K562 (cell line): ENCODE measurements around the gene DPYSL4. TPM values are rescaled to one million over a fixed set of nuclear protein-coding genes. Genes with fewer than 3 reads are reported as not detected.

Experiments
- ATAC-seq: fragments of 200-7000 bp; cut with Tn5 transposase; 3 replicates; pipeline ENCODE4 v1.9.1; 2020; ENCODE audit warnings: moderate library complexity
- BruUV-seq: library from RNA; stranded (reverse); fragments of 400-500 nt; replicated peaks from 2 replicates; lab custom pipeline; 2021; lab: Mats Ljungman, UMichigan
- CTCF ChIA-PET: fragments of 300-600 bp; formaldehyde crosslinking; extraction: SDS; loops from one replicate; lab custom pipeline; 2021; ENCODE audit warnings: low intra/inter-chr PET ratio; lab: Yijun Ruan, JAX
- POLR2A ChIA-PET: fragments of 300-600, 350-650 bp; sonication (Branson Sonifier 250); formaldehyde crosslinking; extraction: SDS; loops from one replicate; lab custom pipeline; 2021; ENCODE audit warnings: antibody characterized with exemption, inconsistent platforms; lab: Yijun Ruan, JAX
- DNase-seq, 4 experiments: peaks; one replicate each; pipeline versions ENCODE4 v3.0.0 to v3.0.0-alpha.2; 2011 to 2018; ENCODE audit warnings: low spot score in 3 of 4, mixed read lengths in 3 of 4; ENCODE audit errors: extremely low read depth in 1 of 4
- FAIRE-seq: peaks from 2 replicates; lab custom pipeline; 2011; peaks lifted over from hg19 to GRCh38; lab: Jason Lieb, UNC
- H2AFZ ChIP-seq: 2 replicates; pipeline ENCODE4 v1.6.0; 2011; ENCODE audit warnings: low read depth, low read length, control low read depth, inconsistent platforms
- H3K27ac ChIP-seq: fragments of 200-600 bp; 3 replicates; pipeline ENCODE4 v1.8.0; 2011; ENCODE audit warnings: low read depth, mild to moderate bottlenecking, control low read depth, inconsistent platforms, low read length, moderate library complexity, mixed read lengths; ENCODE audit errors: extremely low read depth
- H3K27me3 ChIP-seq, 2 experiments: fragments of 300-600 bp in 1 of 2; 2 replicates in 1 of 2; 3 replicates in 1 of 2; pipeline versions ENCODE4 v1.6.0 to v1.8.0; 2011; ENCODE audit warnings: inconsistent platforms in 2 of 2, low read length in 2 of 2, mild to moderate bottlenecking in 1 of 2, mixed read lengths in 1 of 2, moderate library complexity in 1 of 2; ENCODE audit not compliant: control insufficient read depth in 2 of 2, insufficient read depth in 2 of 2
- H3K36me3 ChIP-seq: fragments of 300-600 bp; 3 replicates; pipeline ENCODE4 v1.8.0; 2011; ENCODE audit warnings: mild to moderate bottlenecking, low read length, inconsistent platforms; ENCODE audit not compliant: control insufficient read depth, insufficient read depth
- H3K4me1 ChIP-seq, 2 experiments: fragments of 200-600 bp in 1 of 2; replicated peaks in 1 of 2; 2 replicates in 1 of 2; 3 replicates in 1 of 2; pipeline versions ENCODE4 v1.5.1 to v1.8.0; 2011; ENCODE audit warnings: inconsistent platforms in 2 of 2, low read length in 2 of 2, mild to moderate bottlenecking in 1 of 2, mixed read lengths in 1 of 2, moderate library complexity in 1 of 2; ENCODE audit not compliant: control insufficient read depth in 2 of 2, insufficient read depth in 2 of 2
- H3K4me2 ChIP-seq: 2 replicates; pipeline ENCODE4 v1.6.1; 2011; ENCODE audit warnings: low read length, control low read depth, inconsistent platforms, mixed read lengths; ENCODE audit not compliant: insufficient read depth
- H3K4me3 ChIP-seq: fragments of 200-600 bp; sonication (generic), shearing (Covaris generic); 2 replicates; pipeline ENCODE4 v1.5.1; 2016; ENCODE audit warnings: control low read depth, inconsistent platforms
- H3K79me2 ChIP-seq: fragments of 200-600 bp; 3 replicates; pipeline ENCODE4 v1.8.0; 2011; ENCODE audit warnings: low read length, inconsistent platforms; ENCODE audit not compliant: control insufficient read depth, insufficient read depth
- H3K9ac ChIP-seq, 2 experiments: 2 replicates each; pipeline versions ENCODE4 v1.6.0 to v1.6.1; 2011; ENCODE audit warnings: low read depth in 2 of 2, low read length in 2 of 2, control low read depth in 1 of 2, inconsistent platforms in 1 of 2, mild to moderate bottlenecking in 1 of 2, mixed read lengths in 1 of 2; ENCODE audit not compliant: insufficient read depth in 1 of 2
- H3K9me1 ChIP-seq: one replicate; pipeline ENCODE4 v1.6.0; 2011; ENCODE audit warnings: inconsistent platforms, mild to moderate bottlenecking, low read length, moderate library complexity; ENCODE audit not compliant: control insufficient read depth, insufficient read depth
- H3K9me3 ChIP-seq: replicated peaks from 2 replicates; pipeline ENCODE4 v1.5.1; 2011; ENCODE audit warnings: low read depth, low read length, inconsistent platforms; ENCODE audit not compliant: control insufficient read depth, insufficient read depth
- H4K20me1 ChIP-seq: replicated peaks from 2 replicates; pipeline ENCODE4 v1.6.1; 2011; ENCODE audit warnings: low read length, inconsistent platforms, mixed read lengths; ENCODE audit not compliant: control insufficient read depth, insufficient read depth
- BRF1 ChIP-seq: IDR thresholded peaks from 3 replicates; pipeline ENCODE4 v1.6.1; 2011; ENCODE audit warnings: borderline replicate concordance, mild to moderate bottlenecking; ENCODE audit not compliant: insufficient read length; ENCODE audit errors: extremely low read depth
- C11orf30 ChIP-seq: fragments of 450-650 bp; IDR thresholded peaks from 2 replicates; pipeline ENCODE4 v1.6.1; 2016; ENCODE audit warnings: low read depth, mild to moderate bottlenecking
- CCAR2 ChIP-seq: fragments of 200-400 bp; formaldehyde crosslinking; IDR thresholded peaks from 2 replicates; pipeline ENCODE4 v1.6.1; 2017; ENCODE audit warnings: mild to moderate bottlenecking, low read depth, low read length
- HNRNPK ChIP-seq: fragments of 200-400 bp; formaldehyde crosslinking; IDR thresholded peaks from one replicate; pipeline ENCODE4 v1.6.1; 2018; ENCODE audit warnings: mild to moderate bottlenecking, low read depth, low read length; ENCODE audit not compliant: poor library complexity, severe bottlenecking
- KLF10 ChIP-seq: fragments of 250-450 bp; sonication (Bioruptor Pico); IDR thresholded peaks from 2 replicates; pipeline ENCODE4 v1.6.1; 2021; ENCODE audit warnings: matching md5 sums
- MEF2A ChIP-seq: IDR thresholded peaks from 2 replicates; pipeline ENCODE4 v1.6.1; 2011; ENCODE audit warnings: low read depth, mild to moderate bottlenecking, low read length, moderate library complexity; ENCODE audit not compliant: control insufficient read depth
- MLX ChIP-seq, 2 experiments: fragments of 450-650 bp in 1 of 2; sonication (generic) in 1 of 2; formaldehyde crosslinking; conservative IDR thresholded peaks; 2 replicates each; pipeline versions ENCODE4 v1.4.0 to v1.8.1; 2020 to 2022; ENCODE audit warnings: mild to moderate bottlenecking in 1 of 2, missing genetic modification reagents in 1 of 2
- POLR2B ChIP-seq: fragments of 450-650 bp; IDR thresholded peaks from 2 replicates; pipeline ENCODE4 v1.6.1; 2018; ENCODE audit warnings: low read depth; ENCODE audit not compliant: partially characterized antibody
- PPARD ChIP-seq: fragments of 250-450 bp; sonication (Bioruptor Pico); IDR thresholded peaks from 2 replicates; pipeline ENCODE4 v1.8.0; 2022; ENCODE audit warnings: inconsistent platforms, mild to moderate bottlenecking, moderate library complexity
- RCOR1 ChIP-seq, 2 experiments: IDR thresholded peaks; 2 replicates each; pipeline ENCODE4 v1.6.1; 2012; ENCODE audit warnings: low read depth in 2 of 2, low read length in 2 of 2, borderline replicate concordance in 1 of 2, improper control_type of control experiment in 1 of 2
- SAFB2 ChIP-seq: fragments of 200-400 bp; formaldehyde crosslinking; IDR thresholded peaks from 2 replicates; pipeline ENCODE4 v1.6.1; 2018; ENCODE audit warnings: borderline replicate concordance, low read length, low read depth, moderate library complexity; ENCODE audit not compliant: severe bottlenecking
- ZFP30 ChIP-seq: fragments of 250-450 bp; sonication (Bioruptor Pico); IDR thresholded peaks from 2 replicates; pipeline ENCODE4 v1.8.0; 2022; ENCODE audit warnings: moderate library complexity, mild to moderate bottlenecking, inconsistent platforms, borderline replicate concordance
- ZNF766 ChIP-seq: fragments of 200-800 bp; sonication (Bioruptor generic); conservative IDR thresholded peaks from 2 replicates; pipeline ENCODE4 v1.6.1; 2016; ENCODE audit warnings: missing genetic modification characterization, missing compliant biosample characterization
- WGBS: fragments of 100-300 bp; shearing (Covaris generic); methylation state at CpG from one replicate; pipeline ENCODE4 v1.1.6; 2016; ENCODE audit warnings: low coverage, mixed read lengths; ENCODE audit not compliant: insufficient coverage; ENCODE audit errors: missing lambda C conversion rate; 5-methylcytosine and 5-hydroxymethylcytosine counted together
- in situ Hi-C: fragments of 300-500 bp; cut with MboI; formaldehyde crosslinking; loops from 4 replicates; pipeline ENCODE4 v1.15.0; 2018; ENCODE audit warnings: inconsistent platforms, mixed read lengths
- intact Hi-C: fragments of 100-400 bp; cut with micrococcal nuclease; formaldehyde crosslinking; loops from 2 replicates; pipeline ENCODE4 v1.14.2; 2022
- polyA plus RNA-seq, 8 experiments: library from polyadenylated mRNA; depleted of rRNA in 4 of 8; stranded (reverse) in 5 of 8; unstranded in 3 of 8; fragments of >200 nt; fragmentation: Nextera tagmentation in 2 of 8; fragmentation: Illumina TruSeq in 1 of 8; extraction: Ambion mirVana in 2 of 8; extraction: Trizol in 1 of 8; gene quantifications; 2 replicates each; pipeline versions ENCODE4 v1.2.1 to v1.2.3, GENCODE V29; 2011 to 2014; ENCODE audit warnings: inconsistent platforms in 1 of 8, missing spikeins in 1 of 8
- total RNA-seq, 7 experiments: library from RNA; depleted of rRNA in 6 of 7; stranded (reverse); fragments of >200 nt in 6 of 7; fragmentation: Illumina TruSeq in 2 of 7; extraction: Trizol in 2 of 7; gene quantifications; 2 replicates each; pipeline versions ENCODE4 v1.2.1 to v1.2.3, GENCODE V29; 2011 to 2021; ENCODE audit warnings: low replicate concordance in 1 of 7
- TF ChIP-seq, protein P1 (sequence below): sonication (generic); formaldehyde crosslinking; IDR thresholded peaks from 2 replicates; pipeline ENCODE4 v1.8.1; 2023; ENCODE audit warnings: mild to moderate bottlenecking, missing genetic modification reagents, moderate library complexity
- TF ChIP-seq, protein P2 (sequence below): fragments of 450-650 bp; IDR thresholded peaks from one replicate; pipeline ENCODE4 v1.6.1; 2018; ENCODE audit warnings: mild to moderate bottlenecking, moderate library complexity; ENCODE audit not compliant: partially characterized antibody
- TF ChIP-seq, protein P3 (sequence below): fragments of 450-650 bp; formaldehyde crosslinking; IDR thresholded peaks from 2 replicates; pipeline ENCODE4 v1.4.0; 2022; ENCODE audit warnings: missing genetic modification characterization
- TF ChIP-seq, protein P4 (sequence below): sonication (generic); formaldehyde crosslinking; IDR thresholded peaks from 2 replicates; pipeline ENCODE4 v1.9.0; 2022; ENCODE audit warnings: mild to moderate bottlenecking, missing genetic modification reagents

DPYSL4 gene
- total and polyA plus RNA-seq, 9 of the 15 experiments (the other 6 are each of a cell fraction or from before 2014, with no cell fraction given): 0.03 TPM; not detected in 8

DNA sequence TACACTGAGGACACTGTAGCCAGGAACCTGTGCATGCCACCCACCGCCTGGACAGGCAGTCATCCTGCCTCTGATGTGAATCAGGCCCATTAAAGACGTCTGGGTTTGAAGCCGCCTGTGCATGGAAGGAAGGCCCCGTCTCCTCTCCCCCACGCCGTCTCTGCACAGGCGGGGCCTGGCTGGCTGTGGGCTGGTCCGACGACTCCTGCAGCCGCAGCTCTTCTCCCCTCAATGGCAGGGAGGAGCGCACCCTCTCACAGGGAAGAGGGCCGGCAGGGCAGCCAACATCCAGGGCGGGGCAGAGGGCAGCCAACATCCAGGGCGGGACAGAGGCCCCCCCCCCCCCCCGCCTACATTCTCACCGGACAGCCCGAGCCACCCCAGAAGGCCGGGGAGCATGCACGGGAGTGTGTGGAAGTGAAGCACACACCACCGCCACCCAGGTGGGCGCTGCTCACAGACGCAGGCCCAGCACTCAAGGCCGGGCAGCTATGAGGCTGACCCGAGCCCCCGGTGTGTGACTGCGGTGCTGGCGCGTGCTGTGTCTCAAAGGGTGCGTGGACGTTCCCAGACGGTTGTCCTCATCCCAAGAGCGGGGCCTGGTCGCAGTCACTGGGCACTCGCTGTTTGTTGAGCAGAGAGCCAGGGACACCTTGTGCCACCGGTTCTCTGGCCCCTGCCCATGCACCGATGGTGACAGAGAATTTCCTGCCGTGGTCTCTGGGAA, 19.1 kb downstream of the DPYSL4 start:
- Histone ChIP-seq H2AFZ (no peak overlapping the region), H3K4me1 (peaks cover 0 to 8% of the 10 kb centered on the region in 2 experiments; a peak in 2 of 5 replicates), H3K79me2 (no peaks in the 10 kb centered on the region), H3K4me3 (no peak overlapping the region), H3K27ac (no peak overlapping the region), H3K9me1 (no peaks in the 10 kb centered on the region), H4K20me1 (no peaks in the 10 kb centered on the region), H3K4me2 (no peak overlapping the region), H3K27me3 (peaks cover 0 to 57% of the 10 kb centered on the region in 2 experiments; a peak in 2 of 5 replicates), H3K36me3 (no peaks in the 10 kb centered on the region), H3K9ac (no peak overlapping the region), H3K9me3 (no peaks in the 10 kb centered on the region)
- DNase-seq: no peak
- WGBS: 4% methylated on average over 10 of the region's 37 CpGs
- intact Hi-C loops: no loop called here
- no peak for ATAC-seq
- BruUV-seq: no TSS peak
- FAIRE-seq: no peak
- POLR2A ChIA-PET: no interaction called here
- in situ Hi-C loops: no loop called here
- CTCF ChIA-PET: no interaction called here
- TF ChIP-seq, protein P1, sequence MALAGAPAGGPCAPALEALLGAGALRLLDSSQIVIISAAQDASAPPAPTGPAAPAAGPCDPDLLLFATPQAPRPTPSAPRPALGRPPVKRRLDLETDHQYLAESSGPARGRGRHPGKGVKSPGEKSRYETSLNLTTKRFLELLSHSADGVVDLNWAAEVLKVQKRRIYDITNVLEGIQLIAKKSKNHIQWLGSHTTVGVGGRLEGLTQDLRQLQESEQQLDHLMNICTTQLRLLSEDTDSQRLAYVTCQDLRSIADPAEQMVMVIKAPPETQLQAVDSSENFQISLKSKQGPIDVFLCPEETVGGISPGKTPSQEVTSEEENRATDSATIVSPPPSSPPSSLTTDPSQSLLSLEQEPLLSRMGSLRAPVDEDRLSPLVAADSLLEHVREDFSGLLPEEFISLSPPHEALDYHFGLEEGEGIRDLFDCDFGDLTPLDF: no peak
- no peak for TF ChIP-seq HNRNPK
- TF ChIP-seq C11orf30: no peak
- TF ChIP-seq, protein P2, sequence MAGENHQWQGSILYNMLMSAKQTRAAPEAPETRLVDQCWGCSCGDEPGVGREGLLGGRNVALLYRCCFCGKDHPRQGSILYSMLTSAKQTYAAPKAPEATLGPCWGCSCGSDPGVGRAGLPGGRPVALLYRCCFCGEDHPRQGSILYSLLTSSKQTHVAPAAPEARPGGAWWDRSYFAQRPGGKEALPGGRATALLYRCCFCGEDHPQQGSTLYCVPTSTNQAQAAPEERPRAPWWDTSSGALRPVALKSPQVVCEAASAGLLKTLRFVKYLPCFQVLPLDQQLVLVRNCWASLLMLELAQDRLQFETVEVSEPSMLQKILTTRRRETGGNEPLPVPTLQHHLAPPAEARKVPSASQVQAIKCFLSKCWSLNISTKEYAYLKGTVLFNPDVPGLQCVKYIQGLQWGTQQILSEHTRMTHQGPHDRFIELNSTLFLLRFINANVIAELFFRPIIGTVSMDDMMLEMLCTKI: no peak
- TF ChIP-seq KLF10 (CRISPR knock-in tag): no peak
- TF ChIP-seq MLX (CRISPR knock-in tag; conservative IDR thresholded peaks at IDR 0.05): no peak
- no peak for TF ChIP-seq CCAR2
- TF ChIP-seq PPARD (CRISPR knock-in tag): no peak
- TF ChIP-seq, protein P3, sequence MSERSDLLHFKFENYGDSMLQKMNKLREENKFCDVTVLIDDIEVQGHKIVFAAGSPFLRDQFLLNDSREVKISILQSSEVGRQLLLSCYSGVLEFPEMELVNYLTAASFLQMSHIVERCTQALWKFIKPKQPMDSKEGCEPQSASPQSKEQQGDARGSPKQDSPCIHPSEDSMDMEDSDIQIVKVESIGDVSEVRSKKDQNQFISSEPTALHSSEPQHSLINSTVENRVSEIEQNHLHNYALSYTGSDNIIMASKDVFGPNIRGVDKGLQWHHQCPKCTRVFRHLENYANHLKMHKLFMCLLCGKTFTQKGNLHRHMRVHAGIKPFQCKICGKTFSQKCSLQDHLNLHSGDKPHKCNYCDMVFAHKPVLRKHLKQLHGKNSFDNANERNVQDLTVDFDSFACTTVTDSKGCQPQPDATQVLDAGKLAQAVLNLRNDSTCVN (CRISPR knock-in tag): no peak
- no peak for TF ChIP-seq RCOR1 (IDR thresholded peaks at IDR 0.05; ENCODE audit: borderline replicate concordance in 1 of 2, low read depth in 2 of 2, low read length in 2 of 2)
- no peak for TF ChIP-seq BRF1
- TF ChIP-seq, protein P4, sequence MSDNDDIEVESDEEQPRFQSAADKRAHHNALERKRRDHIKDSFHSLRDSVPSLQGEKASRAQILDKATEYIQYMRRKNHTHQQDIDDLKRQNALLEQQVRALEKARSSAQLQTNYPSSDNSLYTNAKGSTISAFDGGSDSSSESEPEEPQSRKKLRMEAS (CRISPR knock-in tag): no peak
- no peak for TF ChIP-seq POLR2B
- TF ChIP-seq ZNF766 (CRISPR knock-in tag): no peak
- no peak for TF ChIP-seq SAFB2
- TF ChIP-seq ZFP30: no peak
- TF ChIP-seq MEF2A: no peak
